IPS-18c (cell line): ENCODE data around the gene C18orf54.
"Not testable (repeated sequence)": the region's sequence is repeated elsewhere in the genome, so short reads cannot be mapped to it uniquely, and the experiment has no call there.

Source experiments
- H3K4me3 ChIP-seq: 2 replicates; pipeline ENCODE4 v1.7.0; 2013; ENCODE audit warnings: low read depth, mild to moderate bottlenecking, low read length, moderate library complexity; ENCODE audit not compliant: insufficient read depth
- H3K9me3 ChIP-seq: one replicate; pipeline ENCODE4 v1.6.1; 2013; ENCODE audit warnings: mild to moderate bottlenecking, low read length, moderate library complexity; ENCODE audit not compliant: control insufficient read depth, insufficient read depth

C18orf54 gene

DNA sequence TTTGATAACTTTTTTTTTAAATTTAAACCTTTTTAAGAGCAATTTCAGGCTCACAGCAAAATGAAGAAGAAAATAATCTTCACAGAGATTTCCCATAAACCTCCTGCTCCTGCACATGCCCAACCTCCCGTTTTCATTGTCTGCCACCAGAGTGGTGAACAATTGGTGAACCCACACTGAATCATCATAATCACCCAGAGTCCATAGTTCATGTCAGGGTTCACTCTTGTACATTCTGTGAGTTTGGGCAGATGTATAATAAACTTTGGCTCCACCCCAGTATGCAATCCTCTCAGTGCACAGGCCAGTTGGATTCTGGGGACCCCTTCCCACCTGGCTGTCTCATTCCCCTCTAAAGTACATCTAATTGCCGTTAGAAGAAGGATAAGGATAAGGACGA is 24.4 kb downstream of the C18orf54 start:
- no peak overlapping the region for H3K4me3 ChIP-seq

DNA sequence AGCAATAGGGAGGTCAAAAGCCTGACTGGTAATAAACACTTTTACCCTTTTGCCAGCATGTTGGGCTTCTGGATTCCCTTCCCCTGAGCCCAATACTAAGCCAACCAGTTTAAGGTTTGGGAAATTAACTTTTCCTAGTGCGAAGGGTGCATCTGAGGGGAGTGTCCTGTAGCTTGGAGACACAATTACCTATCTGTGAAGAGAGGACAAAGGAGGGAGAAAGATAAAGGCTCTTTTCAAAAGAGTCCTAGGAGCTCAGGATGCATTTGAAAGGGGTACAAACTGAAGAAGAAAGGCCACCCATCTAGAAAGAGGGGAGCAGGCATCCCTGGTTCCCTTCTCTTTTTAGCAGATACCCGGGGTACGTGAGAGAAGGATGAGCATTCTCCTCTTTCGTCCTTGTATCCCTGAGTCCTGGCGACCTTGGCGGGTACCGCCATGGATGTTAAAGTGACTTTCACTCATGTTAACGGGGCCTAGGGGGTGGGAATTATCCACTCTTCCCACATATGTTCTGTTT is 25.1 kb downstream of the C18orf54 start:
- 0 out of 2 replicates have a peak overlapping the region, but pooled peaks have one; percentile 11 for H3K4me3 ChIP-seq
- no peaks in the 10 kb centered on the region for H3K9me3 ChIP-seq

More for the DNA sequence above, 24.4 kb downstream of the C18orf54 start:
- no peaks in the 10 kb centered on the region for H3K9me3 ChIP-seq

GRCh38 chr18:54386043-54386442 is 28.3 kb downstream of the C18orf54 start:
- H3K9me3 ChIP-seq = no peaks in the 10 kb centered on the region
- no peak overlapping the region for H3K4me3 ChIP-seq

DNA sequence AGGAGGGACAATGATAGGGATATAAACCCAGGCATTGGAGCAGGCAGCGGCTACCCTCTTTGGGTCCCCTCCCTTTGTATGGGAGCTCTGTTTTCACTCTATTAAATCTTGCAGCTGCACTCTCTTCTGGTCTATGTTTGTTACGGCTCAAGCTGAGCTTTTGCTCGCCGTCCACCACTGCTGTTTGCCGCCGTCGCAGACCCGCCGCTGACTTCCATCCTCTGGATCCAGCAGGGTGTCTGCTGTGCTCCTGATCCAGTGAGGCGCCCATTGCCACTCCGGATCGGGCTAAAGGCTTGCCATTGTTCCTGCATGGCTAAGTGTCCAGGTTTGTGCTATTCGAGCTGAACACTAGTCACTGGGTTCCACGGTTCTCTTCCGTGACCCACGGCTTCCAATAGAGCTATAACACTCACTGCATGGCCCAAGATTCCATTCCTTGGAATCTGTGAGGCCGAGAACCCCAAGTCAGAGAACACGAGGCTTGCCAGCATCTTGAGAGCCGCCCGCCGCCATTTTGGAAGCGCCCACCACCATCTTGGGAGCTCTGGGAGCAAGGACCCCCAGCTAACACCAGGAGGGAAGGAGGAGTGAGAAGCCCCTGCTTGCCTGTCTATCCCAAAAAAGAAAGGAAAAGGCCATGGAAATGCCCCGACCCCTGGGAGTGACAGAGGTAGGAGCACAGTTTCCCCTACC is 29.2 kb downstream of the C18orf54 start:
- not testable (repeated sequence) for H3K9me3 ChIP-seq, H3K4me3 ChIP-seq

DNA sequence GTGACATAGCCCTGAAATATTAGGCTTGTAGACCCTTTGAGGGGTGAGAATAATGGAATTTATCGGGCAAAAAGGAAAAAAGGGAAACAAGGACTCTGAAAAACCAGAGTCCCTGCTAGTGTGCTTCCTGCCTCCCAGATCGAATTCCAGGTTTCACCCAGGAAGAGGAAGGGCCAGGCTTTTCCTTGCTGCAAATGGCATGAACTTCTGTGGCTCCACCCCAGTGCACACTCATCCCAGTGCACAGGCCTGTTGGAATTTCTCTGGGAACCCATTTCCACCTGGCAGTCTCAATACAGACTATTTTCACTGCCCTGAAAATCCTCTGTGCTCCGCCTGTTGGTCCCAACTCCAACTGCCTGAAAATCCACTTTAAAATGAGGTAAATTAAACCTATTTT is 29.9 kb downstream of the C18orf54 start:
- no peak overlapping the region for H3K4me3 ChIP-seq

DNA sequence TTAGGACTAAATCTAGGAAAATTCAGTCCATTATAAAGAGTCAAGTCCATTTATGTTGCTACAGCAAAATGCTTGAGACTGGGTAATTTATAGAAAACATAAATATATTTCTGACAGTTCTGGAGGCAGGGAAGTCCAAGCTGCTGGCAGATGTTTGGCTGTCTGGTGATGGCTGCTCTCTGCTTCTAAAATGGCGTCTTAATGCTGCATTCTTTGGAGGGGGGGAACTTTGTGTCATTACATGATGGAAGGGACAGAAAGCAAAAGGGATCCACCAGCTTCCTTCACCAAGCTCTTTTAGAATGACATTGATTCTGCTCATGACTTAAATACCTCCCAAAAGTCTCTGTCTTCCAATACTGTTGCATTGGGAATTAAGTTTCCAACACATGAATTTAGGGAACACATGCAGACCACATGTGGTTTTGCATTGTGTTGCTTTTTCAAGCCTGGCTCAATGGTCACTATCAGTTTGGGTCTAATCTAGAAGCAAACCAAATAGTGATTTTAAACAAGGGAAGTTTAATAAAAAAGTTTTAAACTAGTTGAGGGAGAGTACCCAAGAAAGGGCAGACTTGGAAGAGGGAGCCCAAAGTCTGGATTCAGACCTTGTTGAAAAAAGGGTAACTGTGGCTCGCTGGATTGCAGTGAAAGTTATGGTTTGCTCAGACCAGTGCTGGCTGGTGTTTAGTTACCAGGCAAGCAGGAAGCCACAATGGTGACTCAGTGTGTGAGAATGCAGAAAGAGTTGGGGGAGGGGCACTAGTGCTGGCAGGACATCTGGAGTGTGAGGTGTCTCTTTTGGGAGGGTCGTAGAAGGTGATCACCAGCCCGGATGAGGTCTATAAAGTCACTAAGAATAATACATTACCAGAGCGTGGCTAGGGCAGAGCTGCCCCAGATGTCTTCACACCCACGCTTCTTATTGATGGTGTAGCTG is 30.8 kb downstream of the C18orf54 start:
- Histone ChIP-seq H3K4me3 (no peak overlapping the region), H3K9me3 (no peaks in the 10 kb centered on the region)

More for the DNA sequence above, 29.9 kb downstream of the C18orf54 start:
- no peaks in the 10 kb centered on the region for H3K9me3 ChIP-seq

DNA sequence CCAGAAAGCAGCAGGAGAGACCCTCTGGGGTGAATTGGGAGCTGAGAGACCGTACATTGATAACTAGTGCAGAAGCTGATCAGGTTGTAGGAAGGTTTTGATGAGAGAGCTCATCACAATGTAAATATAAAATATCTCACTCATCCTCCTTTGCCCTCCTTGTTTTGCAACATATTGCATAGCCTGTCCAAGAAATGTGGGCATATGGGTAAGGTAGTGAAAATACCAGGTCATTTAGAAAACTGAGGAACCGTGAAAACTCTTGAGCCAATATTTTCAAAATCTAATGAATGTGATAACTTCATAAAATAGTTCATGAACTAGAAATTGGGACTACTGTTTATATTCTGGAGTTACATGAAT is 31.4 kb downstream of the C18orf54 start:
- no peak overlapping the region for H3K4me3 ChIP-seq

DNA sequence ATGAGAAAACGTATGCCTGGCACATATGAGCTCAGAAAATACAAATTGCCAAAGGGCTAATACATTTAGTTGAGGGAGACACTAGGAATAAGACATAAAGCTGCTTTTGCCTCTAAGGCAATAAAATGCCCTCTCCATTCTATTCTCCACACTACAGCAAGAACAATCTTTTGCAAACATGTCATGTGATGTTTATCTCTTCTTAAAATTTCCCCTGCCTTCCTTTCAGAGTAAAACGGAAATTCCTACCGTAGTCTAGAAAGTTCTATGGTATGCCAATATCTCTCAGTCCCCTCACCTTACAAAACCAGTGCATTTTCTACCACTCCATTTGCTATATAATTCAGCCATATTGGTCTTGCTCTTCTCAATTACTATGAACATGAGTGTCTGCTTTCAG is 33.1 kb downstream of the C18orf54 start:
- H3K9me3 ChIP-seq = no peaks in the 10 kb centered on the region

More for the DNA sequence above, 31.4 kb downstream of the C18orf54 start:
- no peaks in the 10 kb centered on the region for H3K9me3 ChIP-seq

GRCh38 chr18:54392543-54393023 is 34.9 kb downstream of the C18orf54 start:
- no peak overlapping the region for H3K4me3 ChIP-seq

More for the DNA sequence above, 33.1 kb downstream of the C18orf54 start:
- no peak overlapping the region for H3K4me3 ChIP-seq

GRCh38 chr18:54393648-54394294 is 36.1 kb downstream of the C18orf54 start:
- H3K4me3 ChIP-seq = no peak overlapping the region
- H3K9me3 ChIP-seq = no peaks in the 10 kb centered on the region

More at GRCh38 chr18:54392543-54393023, 34.9 kb downstream of the C18orf54 start:
- no peaks in the 10 kb centered on the region for H3K9me3 ChIP-seq

GRCh38 chr18:54396760-54397159 is 39.1 kb downstream of the C18orf54 start:
- H3K9me3 ChIP-seq = no peaks in the 10 kb centered on the region
- no peak overlapping the region for H3K4me3 ChIP-seq

DNA sequence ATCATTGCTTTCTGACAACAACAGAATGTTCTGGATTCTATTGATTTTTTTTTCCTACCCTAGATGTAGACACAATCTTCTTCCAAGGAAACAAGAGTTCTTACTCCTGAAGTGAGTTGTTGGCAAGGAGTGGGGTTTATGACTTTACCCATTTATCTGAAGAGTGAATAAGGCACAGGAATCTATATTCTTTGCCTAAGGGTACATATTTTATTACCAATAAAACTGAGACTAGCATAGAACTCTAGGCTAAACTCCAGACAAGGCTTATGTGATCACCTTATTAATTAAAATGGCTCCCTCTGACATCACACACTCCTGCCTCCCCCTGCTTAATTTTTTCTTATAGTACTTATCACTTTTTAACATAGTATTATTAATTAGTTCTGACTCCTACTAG is 47.6 kb downstream of the C18orf54 start:
- no peaks in the 10 kb centered on the region for H3K9me3 ChIP-seq
- no peak overlapping the region for H3K4me3 ChIP-seq

GRCh38 chr18:54411781-54412180 is 54.1 kb downstream of the C18orf54 start:
- no peaks in the 10 kb centered on the region for H3K9me3 ChIP-seq
- no peak overlapping the region for H3K4me3 ChIP-seq

- H3K9me3 ChIP-seq = no peaks in the 10 kb centered on the region
- no peak overlapping the region for H3K4me3 ChIP-seq
Observed at GRCh38 chr18:54415086-54415485, 57.4 kb downstream of the C18orf54 start.

- Histone ChIP-seq H3K4me3 (no peak overlapping the region), H3K9me3 (no peaks in the 10 kb centered on the region)
Observed at GRCh38 chr18:54416436-54416835, 58.7 kb downstream of the C18orf54 start.

DNA sequence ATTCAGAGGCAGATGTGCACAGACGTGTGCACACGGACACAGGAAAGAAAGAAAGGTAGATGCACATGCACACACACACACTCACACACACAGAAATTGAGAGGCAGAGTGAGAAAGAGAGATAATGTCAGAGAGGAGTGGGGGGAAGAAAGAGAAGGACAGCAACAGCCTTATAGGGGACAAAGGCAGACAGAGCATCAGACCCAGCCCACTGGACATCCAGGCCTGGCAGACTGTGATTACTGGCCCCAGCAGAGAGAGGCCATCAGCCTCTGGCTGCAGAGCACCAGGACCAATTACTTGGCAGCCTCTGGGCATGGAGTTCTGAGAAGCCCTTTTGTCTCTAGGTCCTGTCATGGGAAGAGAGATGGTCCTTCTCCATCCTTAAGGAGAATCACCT is 66.1 kb downstream of the C18orf54 start:
- no peaks in the 10 kb centered on the region for H3K9me3 ChIP-seq
- H3K4me3 ChIP-seq = no peak overlapping the region

GRCh38 chr18:54426085-54426665 is 68.5 kb downstream of the C18orf54 start:
- Histone ChIP-seq H3K4me3 (no peak overlapping the region), H3K9me3 (no peaks in the 10 kb centered on the region)
